Progenitor cell of endocrine pancreas (in vitro differentiated cells): ENCODE results near the gene MTHFD1. TPM values are rescaled to one million over a fixed set of nuclear protein-coding genes. Genes with fewer than 3 reads are reported as not detected.

ENCODE experiments used
- DNase-seq: peaks from one replicate; pipeline ENCODE4 v3.0.0; 2021; ENCODE audit warnings: low spot score; ENCODE audit not compliant: unreplicated experiment
- H3K27ac Mint-ChIP-seq: 2 replicates; pipeline ENCODE4 v1.8.0; 2021; ENCODE audit warnings: mild to moderate bottlenecking, moderate library complexity, mixed read lengths
- H3K27me3 Mint-ChIP-seq: 2 replicates; pipeline ENCODE4 v1.8.0; 2021; ENCODE audit warnings: mixed read lengths
- H3K36me3 Mint-ChIP-seq: 2 replicates; pipeline ENCODE4 v1.8.0; 2022; ENCODE audit warnings: mixed read lengths; ENCODE audit not compliant: insufficient read depth
- H3K4me1 Mint-ChIP-seq: 2 replicates; pipeline ENCODE4 v1.8.0; 2021; ENCODE audit warnings: low read depth, mixed read lengths
- H3K4me3 Mint-ChIP-seq: 2 replicates; pipeline ENCODE4 v1.8.0; 2021; ENCODE audit warnings: low read depth, mild to moderate bottlenecking, moderate library complexity, mixed read lengths
- H3K9me3 Mint-ChIP-seq: 2 replicates; pipeline ENCODE4 v1.8.0; 2021; ENCODE audit warnings: low read depth, mixed read lengths
- total RNA-seq: library from RNA; stranded (reverse); gene quantifications from 2 replicates; pipeline ENCODE4 v1.2.1, GENCODE V29; 2021
- TF ChIP-seq, protein P1 (sequence below): fragments of 200-600 bp; sonication (generic); IDR thresholded peaks from one replicate; pipeline ENCODE4 v1.5.0; 2021; ENCODE audit warnings: antibody characterized with exemption, mild to moderate bottlenecking; ENCODE audit not compliant: unreplicated experiment

Gene MTHFD1
- total RNA-seq, 1 donor from 2014 or later: 70.3 TPM

DNA sequence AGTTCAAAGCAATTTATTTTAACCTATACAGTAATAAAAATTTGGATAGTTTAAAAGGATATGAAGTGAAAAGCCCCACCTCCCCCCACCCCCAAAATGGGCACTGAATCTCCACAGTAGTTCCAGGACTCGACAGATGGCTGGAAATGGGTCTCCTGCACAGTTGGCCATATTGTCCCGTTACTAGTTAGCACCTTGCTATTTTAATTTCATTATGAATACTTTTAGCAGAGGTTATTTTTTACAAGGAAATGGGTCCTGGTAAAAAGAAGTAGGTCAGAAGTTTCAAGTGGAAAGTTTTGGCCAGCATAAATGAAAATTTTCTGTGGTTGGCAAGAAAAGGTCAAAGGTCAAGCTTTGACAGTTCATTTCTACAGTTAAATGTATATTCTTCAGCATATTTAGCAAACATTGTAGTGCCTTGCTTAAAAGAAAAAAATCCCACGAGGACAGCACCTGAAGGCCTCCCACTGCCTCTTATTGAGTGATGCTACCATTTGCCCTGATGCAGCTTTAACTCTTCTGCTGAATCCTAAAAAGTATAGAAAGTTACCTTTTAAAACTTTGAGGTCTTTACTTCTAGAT lies 28.3 kb downstream of the MTHFD1 start:
- DNase-seq: no peak
- no peaks in the 10 kb centered on the region for H3K9me3 Mint-ChIP-seq
- H3K4me1 Mint-ChIP-seq: no peaks in the 10 kb centered on the region
- H3K27me3 Mint-ChIP-seq: no peaks in the 10 kb centered on the region
- TF ChIP-seq, protein P1, sequence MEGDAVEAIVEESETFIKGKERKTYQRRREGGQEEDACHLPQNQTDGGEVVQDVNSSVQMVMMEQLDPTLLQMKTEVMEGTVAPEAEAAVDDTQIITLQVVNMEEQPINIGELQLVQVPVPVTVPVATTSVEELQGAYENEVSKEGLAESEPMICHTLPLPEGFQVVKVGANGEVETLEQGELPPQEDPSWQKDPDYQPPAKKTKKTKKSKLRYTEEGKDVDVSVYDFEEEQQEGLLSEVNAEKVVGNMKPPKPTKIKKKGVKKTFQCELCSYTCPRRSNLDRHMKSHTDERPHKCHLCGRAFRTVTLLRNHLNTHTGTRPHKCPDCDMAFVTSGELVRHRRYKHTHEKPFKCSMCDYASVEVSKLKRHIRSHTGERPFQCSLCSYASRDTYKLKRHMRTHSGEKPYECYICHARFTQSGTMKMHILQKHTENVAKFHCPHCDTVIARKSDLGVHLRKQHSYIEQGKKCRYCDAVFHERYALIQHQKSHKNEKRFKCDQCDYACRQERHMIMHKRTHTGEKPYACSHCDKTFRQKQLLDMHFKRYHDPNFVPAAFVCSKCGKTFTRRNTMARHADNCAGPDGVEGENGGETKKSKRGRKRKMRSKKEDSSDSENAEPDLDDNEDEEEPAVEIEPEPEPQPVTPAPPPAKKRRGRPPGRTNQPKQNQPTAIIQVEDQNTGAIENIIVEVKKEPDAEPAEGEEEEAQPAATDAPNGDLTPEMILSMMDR: no peak
- H3K36me3 Mint-ChIP-seq: peaks cover 20% of the 10 kb centered on the region
- no peak overlapping the region for H3K27ac Mint-ChIP-seq
- H3K4me3 Mint-ChIP-seq: no peak overlapping the region

DNA sequence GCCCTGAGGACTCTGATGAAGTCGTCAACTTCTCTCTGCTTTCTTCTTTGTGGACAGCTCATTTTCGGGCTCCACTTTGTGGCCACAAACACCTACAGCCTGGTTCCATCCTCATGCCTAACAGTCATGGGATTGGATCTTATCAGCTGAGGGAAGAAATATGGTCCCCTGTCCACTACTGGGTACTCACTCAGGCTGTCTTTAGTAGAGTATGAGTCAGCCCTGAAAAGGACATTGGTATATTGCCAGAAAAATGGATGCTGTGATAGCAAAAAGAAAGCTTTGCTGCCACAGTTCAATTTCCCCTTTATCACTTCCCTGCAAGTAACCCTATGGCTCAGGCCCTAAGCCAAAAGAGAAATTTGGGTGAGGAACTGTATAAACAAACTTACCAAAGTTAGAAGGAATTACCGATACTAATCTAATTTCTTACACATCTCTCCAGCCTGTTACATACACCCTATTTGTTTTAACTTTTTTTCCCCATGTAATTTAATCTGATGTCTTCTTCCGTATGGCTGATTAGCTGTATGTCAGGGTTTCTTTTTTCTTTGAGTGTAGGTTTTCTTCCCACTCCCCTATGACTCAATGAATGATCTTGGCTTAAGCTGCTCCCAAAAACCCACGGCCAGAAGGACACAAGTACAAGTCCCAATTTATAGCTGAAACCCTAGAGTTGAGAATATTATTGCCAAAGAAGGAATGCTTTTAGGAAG lies 29.1 kb downstream of the MTHFD1 start:
- Mint-ChIP-seq H3K4me1 (no peaks in the 10 kb centered on the region), H3K9me3 (no peaks in the 10 kb centered on the region), H3K27ac (no peak overlapping the region), H3K36me3 (peaks cover 17% of the 10 kb centered on the region), H3K4me3 (no peak overlapping the region), H3K27me3 (no peaks in the 10 kb centered on the region)
- no peak for DNase-seq
- TF ChIP-seq, protein P1: no peak

DNA sequence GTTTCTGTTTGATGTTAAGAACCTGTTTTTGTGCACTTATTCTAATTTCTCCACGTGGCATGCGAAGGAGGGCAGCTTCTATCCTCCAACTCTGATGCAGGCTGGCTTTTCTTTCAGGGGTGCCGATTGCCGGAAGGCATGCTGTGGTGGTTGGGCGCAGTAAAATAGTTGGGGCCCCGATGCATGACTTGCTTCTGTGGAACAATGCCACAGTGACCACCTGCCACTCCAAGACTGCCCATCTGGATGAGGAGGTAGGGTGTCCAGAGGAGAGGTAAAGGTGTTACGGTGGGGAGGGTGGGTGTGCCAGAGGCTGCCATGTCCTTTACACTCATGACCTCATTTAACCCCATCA lies 29.6 kb downstream of the MTHFD1 start:
- TF ChIP-seq, protein P1: no peak
- H3K36me3 Mint-ChIP-seq: peaks cover 18% of the 10 kb centered on the region
- no peaks in the 10 kb centered on the region for H3K27me3 Mint-ChIP-seq

DNA sequence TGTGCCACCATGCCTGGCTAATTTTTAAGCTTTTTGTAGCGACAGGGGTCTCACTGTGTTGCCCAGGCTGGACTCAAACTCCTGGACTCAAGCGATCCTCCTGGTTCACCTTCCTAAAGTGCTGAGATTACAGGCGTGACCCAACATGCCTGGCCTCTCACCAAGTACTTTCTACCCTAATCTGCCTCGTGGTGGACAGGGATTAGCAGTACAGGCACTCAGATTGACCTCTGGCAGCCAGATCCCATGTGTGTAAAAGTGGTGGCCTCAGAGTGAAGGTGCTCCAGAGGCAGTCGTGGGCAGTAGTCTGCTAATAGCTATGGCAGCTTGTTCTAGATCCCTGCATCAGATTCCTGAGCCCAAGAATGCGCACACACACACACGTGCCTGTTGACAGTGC lies 30.9 kb downstream of the MTHFD1 start:
- DNase-seq: no peak
- H3K36me3 Mint-ChIP-seq: peaks cover 24% of the 10 kb centered on the region
- no peak overlapping the region for H3K27ac Mint-ChIP-seq
- H3K4me1 Mint-ChIP-seq: no peaks in the 10 kb centered on the region
- H3K4me3 Mint-ChIP-seq: no peak overlapping the region
- no peaks in the 10 kb centered on the region for H3K9me3 Mint-ChIP-seq
- H3K27me3 Mint-ChIP-seq: no peaks in the 10 kb centered on the region
- TF ChIP-seq, protein P1: no peak

More for the DNA sequence above, 29.6 kb downstream of the MTHFD1 start:
- Mint-ChIP-seq H3K27ac (no peak overlapping the region), H3K4me3 (no peak overlapping the region), H3K4me1 (no peaks in the 10 kb centered on the region), H3K9me3 (no peaks in the 10 kb centered on the region)
- no peak for DNase-seq

DNA sequence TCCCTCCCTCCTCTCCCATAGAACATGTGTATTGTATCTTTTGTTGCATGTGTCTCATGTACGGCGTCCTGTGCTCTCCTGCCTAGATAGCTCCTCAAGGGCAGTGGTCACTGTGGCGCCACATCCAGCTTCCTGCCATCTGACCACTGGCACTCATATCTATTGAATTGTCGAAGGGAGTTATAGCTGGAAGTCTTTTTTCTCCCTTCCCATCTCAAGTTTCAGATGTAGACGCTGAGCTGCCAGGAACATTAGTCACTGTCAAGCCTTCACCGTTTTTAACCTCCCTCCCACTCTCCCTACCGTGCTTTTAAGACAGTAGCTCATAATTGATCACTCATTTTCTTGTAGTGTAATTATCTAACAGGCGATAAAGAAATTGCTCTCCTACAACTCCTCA lies 33.0 kb downstream of the MTHFD1 start:
- no peak overlapping the region for H3K4me3 Mint-ChIP-seq
- H3K36me3 Mint-ChIP-seq: peaks cover 30% of the 10 kb centered on the region
- H3K4me1 Mint-ChIP-seq: no peaks in the 10 kb centered on the region
- H3K9me3 Mint-ChIP-seq: no peaks in the 10 kb centered on the region
- DNase-seq: no peak
- TF ChIP-seq, protein P1: no peak
- H3K27me3 Mint-ChIP-seq: no peaks in the 10 kb centered on the region
- H3K27ac Mint-ChIP-seq: peak overlapping the region; percentile 46
